Choroid plexus epithelial cell (primary cell): ENCODE results near the gene ADAMTS12.

Experiments used
- DNase-seq: peaks from one replicate; pipeline ENCODE4 v3.0.0-alpha.2; 2010; ENCODE audit warnings: low read depth
- H3K4me3 ChIP-seq: 2 replicates; pipeline ENCODE4 v1.5.1; 2011; ENCODE audit warnings: low read depth, mild to moderate bottlenecking, control low read depth, low read length, moderate library complexity
- TF ChIP-seq, protein P1 (sequence below): conservative IDR thresholded peaks from 2 replicates; pipeline ENCODE4 v1.5.1; 2011; ENCODE audit warnings: low read depth, mild to moderate bottlenecking, control low read depth, inconsistent platforms, low read length, moderate library complexity

The ADAMTS12 gene

DNA sequence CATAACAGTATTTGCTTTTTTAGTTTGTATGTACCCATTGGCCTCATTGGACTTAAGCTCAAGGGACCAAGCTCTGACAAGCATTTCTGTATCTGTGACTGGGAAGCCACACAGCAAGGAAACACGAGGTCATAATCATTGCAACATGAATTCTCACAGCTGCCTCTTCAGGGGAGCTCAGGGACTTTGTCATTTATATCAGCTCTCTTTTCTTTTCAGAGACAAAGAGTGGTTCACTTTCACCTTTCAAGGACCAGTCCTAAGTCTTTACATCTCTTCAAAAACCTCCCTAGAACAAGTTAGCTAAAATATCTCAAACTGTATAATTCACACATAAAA lies 58.6 kb downstream of the ADAMTS12 start:
- no peak for DNase-seq
- TF ChIP-seq, protein P1, sequence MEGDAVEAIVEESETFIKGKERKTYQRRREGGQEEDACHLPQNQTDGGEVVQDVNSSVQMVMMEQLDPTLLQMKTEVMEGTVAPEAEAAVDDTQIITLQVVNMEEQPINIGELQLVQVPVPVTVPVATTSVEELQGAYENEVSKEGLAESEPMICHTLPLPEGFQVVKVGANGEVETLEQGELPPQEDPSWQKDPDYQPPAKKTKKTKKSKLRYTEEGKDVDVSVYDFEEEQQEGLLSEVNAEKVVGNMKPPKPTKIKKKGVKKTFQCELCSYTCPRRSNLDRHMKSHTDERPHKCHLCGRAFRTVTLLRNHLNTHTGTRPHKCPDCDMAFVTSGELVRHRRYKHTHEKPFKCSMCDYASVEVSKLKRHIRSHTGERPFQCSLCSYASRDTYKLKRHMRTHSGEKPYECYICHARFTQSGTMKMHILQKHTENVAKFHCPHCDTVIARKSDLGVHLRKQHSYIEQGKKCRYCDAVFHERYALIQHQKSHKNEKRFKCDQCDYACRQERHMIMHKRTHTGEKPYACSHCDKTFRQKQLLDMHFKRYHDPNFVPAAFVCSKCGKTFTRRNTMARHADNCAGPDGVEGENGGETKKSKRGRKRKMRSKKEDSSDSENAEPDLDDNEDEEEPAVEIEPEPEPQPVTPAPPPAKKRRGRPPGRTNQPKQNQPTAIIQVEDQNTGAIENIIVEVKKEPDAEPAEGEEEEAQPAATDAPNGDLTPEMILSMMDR: no peak
- no peak overlapping the region for H3K4me3 ChIP-seq

DNA sequence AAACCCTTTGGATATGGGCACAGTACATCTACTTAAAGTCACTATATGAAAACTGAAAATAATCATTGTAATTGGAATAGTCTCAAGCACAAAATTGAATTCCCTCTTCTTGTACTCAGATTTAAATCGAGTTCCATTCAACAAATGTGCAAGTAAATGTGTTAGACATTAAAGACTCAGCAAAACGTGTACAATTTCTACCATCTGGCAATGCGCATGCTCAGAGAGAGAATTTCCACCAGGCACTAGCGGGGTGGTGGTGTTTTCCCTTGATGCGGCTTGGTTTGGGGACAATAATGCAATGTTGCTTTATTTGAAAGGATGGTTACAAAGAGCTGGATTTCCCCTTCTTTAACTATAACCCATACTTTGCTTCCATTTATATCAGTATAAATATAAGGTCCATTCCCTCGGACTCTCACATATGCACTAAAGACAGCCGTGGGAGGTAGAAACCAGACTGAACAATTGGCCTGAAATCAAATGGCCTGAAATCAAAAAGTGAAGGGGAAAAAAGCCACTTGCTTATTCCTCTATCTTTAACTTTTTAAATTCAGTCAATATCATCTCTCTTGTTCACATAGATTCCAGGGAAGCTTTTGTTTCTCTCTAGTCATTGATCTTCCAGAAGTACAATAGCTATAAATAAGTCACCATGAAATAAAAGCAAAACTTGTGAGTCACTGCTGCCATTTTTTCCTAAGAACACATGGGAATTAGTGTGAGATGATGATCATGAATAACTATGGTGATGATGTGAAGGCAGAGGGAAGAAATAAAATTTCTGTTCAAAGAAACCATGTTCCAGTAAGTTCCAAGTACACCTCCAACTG lies 59.2 kb downstream of the ADAMTS12 start:
- no peak for DNase-seq
- TF ChIP-seq, protein P1: no peak

DNA sequence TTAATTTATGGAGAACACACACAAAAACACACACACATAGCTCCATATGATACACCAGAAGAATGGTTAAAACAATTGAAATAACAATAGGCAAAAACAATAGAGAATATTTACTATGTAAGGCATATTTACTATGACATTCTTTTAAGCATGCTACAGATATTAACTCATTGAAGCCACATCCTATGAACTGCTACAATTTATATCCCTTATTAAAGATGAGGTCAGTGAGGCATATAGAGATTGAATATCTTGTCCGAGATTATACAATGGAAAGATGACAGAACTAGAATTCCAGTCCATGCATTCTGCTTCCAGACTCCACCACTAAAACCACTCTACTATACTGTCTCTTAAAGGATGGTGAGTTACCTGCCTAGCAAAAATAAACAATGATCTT lies 60.7 kb downstream of the ADAMTS12 start:
- no peak for DNase-seq
- no peak overlapping the region for H3K4me3 ChIP-seq
- TF ChIP-seq, protein P1: no peak

More for the DNA sequence above, 59.2 kb downstream of the ADAMTS12 start:
- H3K4me3 ChIP-seq: no peak overlapping the region

DNA sequence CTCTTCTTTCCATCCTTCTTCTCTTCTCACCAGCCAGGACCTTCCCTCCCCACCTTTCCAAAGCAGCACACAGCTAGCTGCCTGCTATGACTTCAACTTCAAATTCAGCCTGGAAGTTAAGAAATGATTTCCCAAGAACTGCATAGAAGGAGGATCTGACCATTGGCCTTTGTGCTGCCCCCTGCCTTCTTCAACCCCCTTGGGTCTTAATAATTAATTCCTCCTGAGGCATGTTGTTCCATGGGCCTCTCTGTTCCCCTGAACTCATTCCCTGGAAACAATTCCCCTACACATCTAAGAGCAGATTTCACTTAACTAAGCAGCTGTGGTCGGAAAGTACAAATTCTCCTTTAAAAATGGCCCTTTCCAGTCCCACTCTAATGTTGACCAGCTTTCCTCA lies 62.4 kb downstream of the ADAMTS12 start:
- H3K4me3 ChIP-seq: no peak overlapping the region
- TF ChIP-seq, protein P1: no peak
- DNase-seq: no peak

DNA sequence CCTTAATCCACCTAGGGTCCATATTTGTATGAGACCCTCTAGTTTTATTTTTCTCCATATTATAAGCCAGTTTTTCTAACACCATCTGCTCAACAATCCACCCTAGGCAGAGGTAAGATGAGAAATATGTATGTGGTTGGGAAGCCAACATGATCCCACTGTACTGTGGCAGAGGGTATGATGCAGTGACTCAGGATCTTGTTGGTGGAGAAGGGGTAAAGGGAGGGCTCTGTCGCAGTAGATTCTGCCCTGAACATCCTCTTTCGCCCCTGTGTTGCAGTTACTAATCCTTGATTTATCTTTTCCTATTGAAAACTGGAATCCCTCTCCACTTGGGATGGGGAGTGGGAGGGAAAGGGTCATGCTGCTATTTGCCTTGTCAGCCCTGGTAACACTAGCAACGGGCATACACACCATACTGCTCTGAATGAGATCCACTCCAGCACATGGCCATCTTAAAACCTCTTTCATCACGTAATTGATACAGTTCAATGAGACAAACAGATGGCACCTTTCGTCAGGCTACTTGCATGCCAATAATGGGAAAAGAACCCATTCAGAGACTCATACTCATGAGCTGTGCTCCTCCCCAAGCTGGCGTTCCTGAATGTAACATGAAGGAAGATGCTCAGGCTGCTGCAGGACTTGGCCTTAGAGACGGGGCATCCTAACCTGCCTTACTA lies 63.0 kb downstream of the ADAMTS12 start:
- H3K4me3 ChIP-seq: no peak overlapping the region
- TF ChIP-seq, protein P1: no peak
- no peak for DNase-seq

DNA sequence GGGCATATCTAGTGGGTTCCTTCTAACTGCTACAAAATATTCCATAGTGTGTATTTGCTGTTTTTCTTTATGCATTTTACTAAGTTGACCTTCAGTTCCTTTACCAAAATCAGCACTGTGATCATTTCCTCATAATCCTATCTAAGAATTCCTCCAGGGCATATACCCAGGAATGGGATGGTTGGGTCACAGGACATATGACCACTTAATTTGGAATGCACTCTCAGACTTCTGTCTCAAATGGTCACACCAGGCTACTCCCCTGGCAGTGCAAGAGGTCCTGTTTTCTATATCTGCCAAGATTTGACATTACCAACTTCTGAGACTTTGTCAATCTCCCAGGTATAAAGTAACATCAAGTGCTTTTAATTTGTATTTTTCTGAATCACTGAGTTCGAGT lies 63.9 kb downstream of the ADAMTS12 start:
- TF ChIP-seq, protein P1: no peak
- H3K4me3 ChIP-seq: no peak overlapping the region
- DNase-seq: no peak
